ENCODE data around the gene CDKL4.
"Not testable (repeated sequence)": the region's sequence is repeated elsewhere in the genome, so short reads cannot be mapped to it uniquely, and the experiment has no call there.

- TF ChIP-seq CTCF (IDR thresholded peaks at IDR 0.05 in 8 of 11, conservative IDR thresholded peaks at IDR 0.05 in 3 of 11); POLR2A (IDR thresholded peaks at IDR 0.05): not testable (repeated sequence)
Observed at GRCh38 chr2:39172047-39172706, 71.6 kb downstream of the CDKL4 start.

Data from spleen (tissue), 7 donors.